ENCODE measurements around the gene SLC24A5. TPM values are rescaled to one million over a fixed set of nuclear protein-coding genes. Genes with fewer than 3 reads are reported as not detected.

SLC24A5 gene
- not detected for total RNA-seq

GRCh38 chr15:48120745-48121144 is at the start of gene SLC24A5:
SLC24A5 (plus strand) TSS chr15:48120990; CDS start chr15:48121045, 55 bp downstream.

GRCh38 chr15:48177766-48178647 is 57.2 kb downstream of the SLC24A5 start, which contains the start of gene MYEF2:
MYEF2 (minus strand) TSS chr15:48178295; CDS start chr15:48178237, 58 bp downstream.

GRCh38 chr15:48191574-48192225 is 70.9 kb downstream of the SLC24A5 start, which contains the start of gene CTXN2:
CTXN2 (plus strand) TSS chr15:48191665; CDS start chr15:48201301, 9,636 bp downstream.

Other genes starting within 250 kb of the SLC24A5 start
- gene MYEF2, start 57.3 kb downstream of the SLC24A5 start, total RNA-seq: 179 TPM
- gene CTXN2, start 70.7 kb downstream of the SLC24A5 start, total RNA-seq: 0.63 TPM
- 2.2 TPM for gene SLC12A1, start 85.3 kb downstream of the SLC24A5 start, total RNA-seq
- 41.3 TPM for gene DUT, start 210.4 kb downstream of the SLC24A5 start, total RNA-seq